Heart right ventricle (tissue), 16 donors: Measurements from ENCODE around the gene MAPK8IP3. TPM values are rescaled to one million over a fixed set of nuclear protein-coding genes. Genes with fewer than 3 reads are reported as not detected.

Experiments used
- ATAC-seq, 8 donors: fragments of 200-7000 bp; cut with Tn5 transposase; one replicate each; pipeline ENCODE4 v1.9.1; 2020; ENCODE audit warnings: mild to moderate bottlenecking in 8 of 8, moderate library complexity in 8 of 8, moderate number of reproducible peaks in 1 of 8
- DNase-seq, 2 donors: peaks; one replicate each; pipeline ENCODE4 v3.0.0-alpha.2; 2020
- H3K27ac ChIP-seq, 10 donors: fragments of 200-600 bp; sonication (generic) in 2 of 10; one replicate each; pipeline versions ENCODE4 v1.5.0 to v1.8.0; 2020 to 2022; ENCODE audit warnings: mild to moderate bottlenecking in 3 of 10
- H3K27me3 ChIP-seq, 7 donors: fragments of 200-600 bp; one replicate each; pipeline ENCODE4 v1.8.0; 2021 to 2022; ENCODE audit warnings: mild to moderate bottlenecking in 2 of 7
- H3K36me3 ChIP-seq, 9 donors: fragments of 200-600 bp; sonication (generic) in 1 of 9; one replicate each; pipeline versions ENCODE4 v1.5.0 to v1.8.0; 2020 to 2022; ENCODE audit warnings: mild to moderate bottlenecking in 2 of 9
- H3K4me1 ChIP-seq, 9 donors: fragments of 200-600 bp; sonication (generic) in 1 of 9; one replicate each; pipeline versions ENCODE4 v1.5.0 to v1.8.0; 2020 to 2022; ENCODE audit warnings: mild to moderate bottlenecking in 4 of 9
- H3K4me3 ChIP-seq, 10 donors: fragments of 200-600 bp; sonication (generic) in 2 of 10; one replicate each; pipeline versions ENCODE4 v1.5.0 to v1.8.0; 2020 to 2022; ENCODE audit warnings: mild to moderate bottlenecking in 7 of 10, moderate library complexity in 2 of 10
- H3K9me3 ChIP-seq, 11 donors: fragments of 200-600 bp in 10 of 11; sonication (generic) in 2 of 11; one replicate each; pipeline versions ENCODE4 v1.5.0 to v1.8.0; 2013 to 2022; ENCODE audit warnings: mild to moderate bottlenecking in 2 of 11, control low read depth in 1 of 11, moderate library complexity in 1 of 11
- WGBS, 2 donors: extraction: QIAGEN DNeasy Blood & Tissue Kit; methylation state at CpG; one replicate each; pipeline ENCODE4 v1.1.7; 2013; ENCODE audit warnings: inconsistent platforms in 1 of 2; 5-methylcytosine and 5-hydroxymethylcytosine counted together
- intact Hi-C, 10 donors: fragments of 100-400 bp; cut with DNase I; formaldehyde crosslinking; loops; one replicate each; pipeline versions ENCODE4 v1.11.1 to v1.14.2; 2022
- polyA plus RNA-seq, 2 donors: library from polyadenylated mRNA; stranded (reverse); fragments of 200-250 nt; gene quantifications; one replicate each; pipeline ENCODE4 v1.2.3, GENCODE V29; 2013
- total RNA-seq, 10 donors: library from RNA; stranded (reverse); fragmentation: NEBNext Ultra II Directional in 3 of 10; extraction: Animal tissue kit (Norgen Biotek cat#: 25700) in 3 of 10; gene quantifications; one replicate each; pipeline versions ENCODE4 v1.2.1 to v1.2.4, GENCODE V29; 2021 to 2023
- TF ChIP-seq, protein P1 (sequence below), 9 donors: fragments of 200-600 bp; sonication (generic) in 2 of 9; IDR thresholded peaks; one replicate each; pipeline versions ENCODE4 v1.5.0 to v1.8.0; 2021 to 2022; ENCODE audit warnings: antibody characterized with exemption in 9 of 9, mild to moderate bottlenecking in 5 of 9, moderate library complexity in 1 of 9
- donor health status: Arrhythmogenic right ventricular cardiomyopathy.
- donor health status: ischemic (EF 13 %, LVEDD 7.1; RV severe dilation, severe dysfunction).
- donor health status: healthy with polysubstance abuse.
- donor health status: DM: no; HTN: yes; CAD: no.
- donor health status: DM: no; HTN: no; CAD: no.
- donor health status: ischemic (EF 25% LVEDD 6.9; RV normal size, moderate dysfunction).
- donor health status: ischemic (EF 25% LVEDD 5.7; RV mildly dilated, moderate dysfunction).
- donor health status: healthy.
- donor health status: DM: yes; HTN: yes; CAD: no.
- donor health status: Ischemic cardiomyopathy.
- donor health status: ischemic (EF 35%, LVEDD 5.7; RV mildly dilated, moderate dysfunction).
- donor health status: nonischemic (EF 11% LVEDD 7.7; RV severe dilation, severe dysfunction).
- donor health status: DM: yes; HTN: yes; CAD: no.
- donor health status: PGD.
- donor health status: ischemic (EF 29% LVEDD 5.4; RV normal size, mild dysfunction).
- donor health status: nonischemic (EF 23%, LVEDD 6.1; RV moderate dilation, normal function).

MAPK8IP3 gene
- total and polyA plus RNA-seq, 12 donors: 31.2 to 126 (median 71.7) TPM

DNA sequence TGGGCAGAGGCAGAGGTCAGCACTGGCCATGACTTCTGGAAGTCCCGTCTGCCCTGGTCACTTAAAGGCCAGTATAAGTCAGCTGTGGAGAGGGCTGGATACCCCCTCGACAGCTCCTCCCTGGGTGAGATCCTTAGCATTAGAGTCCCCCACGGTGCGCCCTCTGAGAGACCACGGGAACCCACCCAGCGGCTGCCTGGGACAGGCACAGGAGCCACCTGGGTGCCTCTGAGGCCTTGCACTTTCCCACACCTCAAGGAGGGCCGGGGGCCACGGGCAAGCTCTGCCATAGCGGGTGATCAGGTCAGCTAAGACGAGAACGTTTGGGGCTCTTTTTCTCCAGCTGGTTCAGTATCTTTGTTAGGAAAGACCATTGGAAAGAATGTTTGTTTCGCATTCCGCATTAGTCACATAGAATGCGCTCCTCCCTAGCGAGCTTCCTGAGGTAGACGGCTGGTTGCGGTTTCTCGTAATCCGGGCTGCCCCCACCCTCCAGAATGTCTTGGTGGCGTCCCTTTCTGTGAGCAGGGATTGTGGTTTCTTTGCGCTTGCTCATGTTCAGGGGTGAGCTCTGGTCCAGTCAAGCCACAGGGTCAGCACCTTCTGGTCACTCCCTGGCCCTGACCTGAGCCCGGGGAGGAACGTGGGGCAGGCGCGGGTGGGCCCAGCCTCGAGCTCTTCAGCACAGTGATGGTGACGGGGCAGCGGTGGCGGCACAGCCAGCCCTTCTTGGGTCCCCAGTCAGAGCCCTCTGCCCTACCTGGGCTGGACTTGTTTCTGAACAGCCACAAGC is 40.1 kb downstream of the MAPK8IP3 start:
- no peak for ATAC-seq
- 93 to 94% methylated on average over 29 of the region's 29 CpGs for WGBS, 2 donors

DNA sequence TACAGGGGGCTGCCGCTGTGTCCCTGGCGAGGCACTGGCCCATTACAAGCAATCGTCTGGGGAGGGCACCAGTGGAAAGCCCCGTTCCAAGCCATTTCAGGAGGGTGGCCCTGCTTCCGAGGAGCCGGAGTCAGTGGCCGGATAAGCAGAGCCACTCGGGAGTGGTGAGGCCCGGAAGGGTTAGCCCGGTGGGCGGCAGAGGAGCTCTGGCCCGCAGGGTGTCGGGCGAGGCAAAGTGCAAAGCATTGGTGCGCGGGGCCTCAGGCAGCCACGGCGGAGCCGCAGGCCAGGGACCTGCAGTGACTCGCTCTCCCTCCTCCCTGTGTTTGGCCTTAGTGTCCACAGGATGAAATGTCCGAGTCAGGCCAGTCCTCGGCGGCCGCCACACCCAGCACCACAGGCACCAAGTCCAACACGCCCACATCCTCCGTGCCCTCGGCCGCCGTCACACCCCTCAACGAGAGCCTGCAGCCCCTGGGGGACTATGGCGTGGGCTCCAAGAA is 40.7 kb downstream of the MAPK8IP3 start:
- no peaks in the 10 kb centered on the region for H3K4me1 ChIP-seq
- ATAC-seq (no peak), DNase-seq (no peak)
- no peaks in the 10 kb centered on the region for H3K27me3 ChIP-seq
- peaks cover 0 to 98% (median 41%) of the 10 kb centered on the region in 9 donors for H3K36me3 ChIP-seq
- WGBS, 2 donors: 92 to 94% methylated on average over 31 of the region's 31 CpGs
- no peak overlapping the region for H3K27ac ChIP-seq
- TF ChIP-seq, protein P1, sequence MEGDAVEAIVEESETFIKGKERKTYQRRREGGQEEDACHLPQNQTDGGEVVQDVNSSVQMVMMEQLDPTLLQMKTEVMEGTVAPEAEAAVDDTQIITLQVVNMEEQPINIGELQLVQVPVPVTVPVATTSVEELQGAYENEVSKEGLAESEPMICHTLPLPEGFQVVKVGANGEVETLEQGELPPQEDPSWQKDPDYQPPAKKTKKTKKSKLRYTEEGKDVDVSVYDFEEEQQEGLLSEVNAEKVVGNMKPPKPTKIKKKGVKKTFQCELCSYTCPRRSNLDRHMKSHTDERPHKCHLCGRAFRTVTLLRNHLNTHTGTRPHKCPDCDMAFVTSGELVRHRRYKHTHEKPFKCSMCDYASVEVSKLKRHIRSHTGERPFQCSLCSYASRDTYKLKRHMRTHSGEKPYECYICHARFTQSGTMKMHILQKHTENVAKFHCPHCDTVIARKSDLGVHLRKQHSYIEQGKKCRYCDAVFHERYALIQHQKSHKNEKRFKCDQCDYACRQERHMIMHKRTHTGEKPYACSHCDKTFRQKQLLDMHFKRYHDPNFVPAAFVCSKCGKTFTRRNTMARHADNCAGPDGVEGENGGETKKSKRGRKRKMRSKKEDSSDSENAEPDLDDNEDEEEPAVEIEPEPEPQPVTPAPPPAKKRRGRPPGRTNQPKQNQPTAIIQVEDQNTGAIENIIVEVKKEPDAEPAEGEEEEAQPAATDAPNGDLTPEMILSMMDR (IDR thresholded peaks at IDR 0.05): no peak
- intact Hi-C loops: no loop called here
- no peak overlapping the region for H3K4me3 ChIP-seq
- H3K9me3 ChIP-seq: no peaks in the 10 kb centered on the region

More for the DNA sequence above, 40.1 kb downstream of the MAPK8IP3 start:
- Histone ChIP-seq H3K9me3 (no peaks in the 10 kb centered on the region), H3K4me1 (peaks cover 0 to 3% (median 0%) of the 10 kb centered on the region in 9 donors), H3K27me3 (no peaks in the 10 kb centered on the region), H3K4me3 (no peak overlapping the region), H3K36me3 (peaks cover 0 to 98% (median 35%) of the 10 kb centered on the region in 9 donors), H3K27ac (no peak overlapping the region)
- no peak for DNase-seq
- intact Hi-C loops: no loop called here
- TF ChIP-seq, protein P1 (IDR thresholded peaks at IDR 0.05): no peak

DNA sequence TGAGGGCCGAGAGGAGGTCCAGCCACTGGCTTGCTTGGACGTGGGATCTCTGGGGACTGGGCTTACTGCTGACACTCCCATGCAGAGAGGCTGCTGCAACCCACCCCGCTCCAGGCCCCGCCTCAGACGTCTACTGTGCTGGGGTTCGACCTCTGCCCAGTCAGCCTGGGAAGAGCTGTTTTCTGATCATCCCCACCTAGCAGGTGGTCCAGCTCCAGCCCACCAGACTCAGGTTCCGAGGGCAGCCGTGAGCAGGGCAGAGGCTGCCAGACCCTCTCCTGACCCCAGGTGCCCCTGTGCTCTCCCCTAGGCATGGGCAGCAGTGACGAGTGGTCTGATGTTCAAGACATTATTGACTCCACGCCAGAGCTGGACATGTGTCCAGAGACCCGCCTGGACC is 41.9 kb downstream of the MAPK8IP3 start:
- no peaks in the 10 kb centered on the region for H3K4me1 ChIP-seq
- H3K27ac ChIP-seq: no peak overlapping the region
- TF ChIP-seq, protein P1 (IDR thresholded peaks at IDR 0.05): no peak
- no peaks in the 10 kb centered on the region for H3K9me3 ChIP-seq
- H3K36me3 ChIP-seq: peaks cover 0 to 99% (median 48%) of the 10 kb centered on the region in 9 donors
- intact Hi-C loops: no loop called here
- no peak overlapping the region for H3K4me3 ChIP-seq
- no peak for ATAC-seq
- DNase-seq: no peak
- H3K27me3 ChIP-seq: no peaks in the 10 kb centered on the region
- WGBS, 2 donors: 88% methylated on average over 11 of the region's 11 CpGs

DNA sequence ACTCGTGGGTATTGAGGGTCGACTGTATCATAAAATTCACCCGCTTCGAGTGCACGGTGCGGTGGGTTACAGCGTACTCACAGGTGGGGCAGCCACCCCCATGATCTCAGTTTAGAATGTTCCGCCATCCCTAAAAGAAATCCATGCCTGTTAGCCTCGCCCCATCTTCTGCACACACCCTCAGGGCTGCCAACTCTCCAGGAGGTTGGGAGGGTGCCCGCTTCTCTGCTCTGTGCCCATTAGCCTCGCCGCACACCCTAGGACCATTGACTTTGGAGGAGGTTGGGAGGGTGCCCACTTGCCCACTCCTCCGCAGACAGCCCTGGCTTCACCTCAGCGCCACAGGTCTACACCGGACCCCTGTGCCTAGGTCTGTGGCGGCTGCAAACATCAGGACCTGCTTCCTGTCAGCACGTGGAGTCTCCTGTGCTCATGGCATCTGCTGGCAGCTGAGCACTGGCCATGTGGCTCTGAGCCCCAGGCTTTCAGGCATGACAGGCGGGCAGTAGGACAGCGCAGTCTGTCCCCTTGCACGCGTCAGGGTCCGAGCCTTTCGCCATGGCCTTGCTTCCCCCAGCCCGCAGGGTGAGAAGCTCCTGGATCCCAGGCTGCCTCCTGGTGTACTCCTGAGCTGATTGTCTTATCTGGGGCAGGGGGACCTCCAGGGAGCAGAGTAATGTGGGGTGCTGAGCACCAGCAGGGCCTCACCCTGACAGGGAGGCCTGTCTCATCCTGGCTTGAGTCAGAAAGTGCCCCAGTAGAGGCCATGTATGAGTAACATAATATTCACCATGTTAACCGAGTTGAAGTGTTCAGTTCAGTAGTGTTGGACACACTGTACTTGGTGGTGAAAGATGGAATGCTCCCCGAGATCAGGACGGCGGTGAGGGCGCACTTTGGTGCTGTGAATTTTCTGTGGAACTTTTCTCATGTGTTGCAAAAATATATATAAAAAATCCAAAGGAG is 43.4 kb downstream of the MAPK8IP3 start:
- DNase-seq (no peak), ATAC-seq (peak in 1 of 8 donors; percentile 15)
- Histone ChIP-seq H3K4me1 (no peaks in the 10 kb centered on the region), H3K9me3 (no peaks in the 10 kb centered on the region), H3K27me3 (no peaks in the 10 kb centered on the region), H3K27ac (no peak overlapping the region), H3K36me3 (peaks cover 0 to 98% (median 42%) of the 10 kb centered on the region in 9 donors), H3K4me3 (no peak overlapping the region)
- intact Hi-C loops: no loop called here
- 96 to 97% methylated on average over 29 of the region's 29 CpGs for WGBS, 2 donors
- TF ChIP-seq, protein P1 (IDR thresholded peaks at IDR 0.05): no peak
